Activated naive CD8-positive, alpha-beta T cell treated with anti-CD3 and anti-CD28 coated beads for 36 hours (primary cell): ENCODE results near the gene C12orf54. TPM values are rescaled to one million over a fixed set of nuclear protein-coding genes. Genes with fewer than 3 reads are reported as not detected.
A peak's percentile ranks its signal among the peaks of the same experiment; 100 is the strongest.
"Not testable (repeated sequence)": the region's sequence is repeated elsewhere in the genome, so short reads cannot be mapped to it uniquely, and the experiment has no call there.

ENCODE experiments used
- DNase-seq: peaks from one replicate; pipeline ENCODE4 v3.0.0; 2021
- H3K27ac Mint-ChIP-seq: one replicate; pipeline ENCODE4 v1.8.0; 2022; ENCODE audit warnings: mild to moderate bottlenecking, moderate library complexity, mixed read lengths
- H3K27me3 Mint-ChIP-seq: one replicate; pipeline ENCODE4 v1.8.0; 2022; ENCODE audit warnings: mild to moderate bottlenecking, mixed read lengths
- H3K36me3 Mint-ChIP-seq: one replicate; pipeline ENCODE4 v1.8.0; 2021; ENCODE audit warnings: mild to moderate bottlenecking, mixed read lengths
- H3K4me1 Mint-ChIP-seq: one replicate; pipeline ENCODE4 v1.8.0; 2021; ENCODE audit warnings: mixed read lengths
- H3K4me3 Mint-ChIP-seq: one replicate; pipeline ENCODE4 v1.8.0; 2022; ENCODE audit warnings: mild to moderate bottlenecking, moderate library complexity, mixed read lengths
- H3K9me3 Mint-ChIP-seq: one replicate; pipeline ENCODE4 v1.8.0; 2022; ENCODE audit warnings: mixed read lengths
- total RNA-seq, 2 experiments: library from RNA; stranded (reverse); gene quantifications; one replicate each; pipeline ENCODE4 v1.2.3, GENCODE V29; 2021

The C12orf54 gene
- not detected for total RNA-seq

- no peaks in the 10 kb centered on the region for H3K36me3 Mint-ChIP-seq
- no peak within 1 kb of the TSS for H3K4me3 Mint-ChIP-seq
- no peak within 1 kb of the TSS for H3K27ac Mint-ChIP-seq
- DNase-seq, result no peak
- H3K4me1 Mint-ChIP-seq, result peaks cover 2% of the 10 kb centered on the region
- H3K27me3 Mint-ChIP-seq, result no peaks in the 10 kb centered on the region
- peaks cover 6% of the 10 kb centered on the region for H3K9me3 Mint-ChIP-seq
These were observed at the start of gene C12orf54 for GRCh38 chr12:48482198-48482597. TSS of gene C12orf54 (plus strand) at chr12:48482498. CDS start at chr12:48483297, 799 bp downstream.

GRCh38 chr12:48434016-48434415 is 48.3 kb upstream of the C12orf54 start:
- H3K9me3 Mint-ChIP-seq, DNase-seq, H3K4me1 Mint-ChIP-seq, H3K27ac Mint-ChIP-seq, H3K4me3 Mint-ChIP-seq, H3K36me3 Mint-ChIP-seq: not testable (repeated sequence)
- peaks cover 15% of the 10 kb centered on the region for H3K27me3 Mint-ChIP-seq

- H3K27ac Mint-ChIP-seq, result no peak overlapping the region
- H3K9me3 Mint-ChIP-seq, result no peaks in the 10 kb centered on the region
- H3K27me3 Mint-ChIP-seq, result no peaks in the 10 kb centered on the region
- DNase-seq, result no peak
- peaks cover 8% of the 10 kb centered on the region for H3K4me1 Mint-ChIP-seq
- H3K4me3 Mint-ChIP-seq, result no peak overlapping the region
- H3K36me3 Mint-ChIP-seq, result no peaks in the 10 kb centered on the region
These were observed 41.2 kb upstream of the C12orf54 start for GRCh38 chr12:48441069-48441468.

GRCh38 chr12:48442179-48442847 is 40.0 kb upstream of the C12orf54 start:
- DNase-seq, result no peak
- Mint-ChIP-seq H3K27ac (no peak overlapping the region), H3K36me3 (no peaks in the 10 kb centered on the region), H3K4me3 (no peak overlapping the region), H3K4me1 (peaks cover 17% of the 10 kb centered on the region), H3K27me3 (no peaks in the 10 kb centered on the region), H3K9me3 (no peaks in the 10 kb centered on the region)

- Mint-ChIP-seq H3K36me3 (peaks cover 6% of the 10 kb centered on the region), H3K27me3 (no peaks in the 10 kb centered on the region), H3K4me3 (no peak overlapping the region), H3K27ac (no peak overlapping the region), H3K4me1 (peaks cover 17% of the 10 kb centered on the region), H3K9me3 (peaks cover 9% of the 10 kb centered on the region)
- no peak for DNase-seq
These were observed 36.8 kb upstream of the C12orf54 start for GRCh38 chr12:48445538-48445937.

- H3K36me3 Mint-ChIP-seq, result peaks cover 6% of the 10 kb centered on the region
- H3K4me1 Mint-ChIP-seq, result peaks cover 17% of the 10 kb centered on the region
- no peak for DNase-seq
These were observed 36.0 kb upstream of the C12orf54 start for GRCh38 chr12:48446161-48446776.

GRCh38 chr12:48447755-48448154 is 34.5 kb upstream of the C12orf54 start:
- Mint-ChIP-seq H3K36me3 (peaks cover 6% of the 10 kb centered on the region), H3K27me3 (no peaks in the 10 kb centered on the region), H3K9me3 (peaks cover 9% of the 10 kb centered on the region), H3K4me1 (peaks cover 17% of the 10 kb centered on the region), H3K27ac (no peak overlapping the region), H3K4me3 (no peak overlapping the region)
- no peak for DNase-seq

More at GRCh38 chr12:48446161-48446776, 36.0 kb upstream of the C12orf54 start:
- Mint-ChIP-seq H3K9me3 (peaks cover 9% of the 10 kb centered on the region), H3K4me3 (no peak overlapping the region), H3K27me3 (no peaks in the 10 kb centered on the region), H3K27ac (peak overlapping the region; percentile 56)

GRCh38 chr12:48451372-48451771 is 30.9 kb upstream of the C12orf54 start:
- H3K27me3 Mint-ChIP-seq, result no peaks in the 10 kb centered on the region
- DNase-seq, result no peak
- H3K36me3 Mint-ChIP-seq, result peaks cover 6% of the 10 kb centered on the region
- H3K4me3 Mint-ChIP-seq, result no peak overlapping the region
- H3K4me1 Mint-ChIP-seq, result peaks cover 6% of the 10 kb centered on the region
- H3K9me3 Mint-ChIP-seq, result peaks cover 9% of the 10 kb centered on the region
- no peak overlapping the region for H3K27ac Mint-ChIP-seq

GRCh38 chr12:48452961-48453360 is 29.3 kb upstream of the C12orf54 start:
- H3K27me3 Mint-ChIP-seq, H3K36me3 Mint-ChIP-seq, H3K9me3 Mint-ChIP-seq, H3K27ac Mint-ChIP-seq, DNase-seq, H3K4me1 Mint-ChIP-seq, H3K4me3 Mint-ChIP-seq: not testable (repeated sequence)

GRCh38 chr12:48454667-48455066 is 27.6 kb upstream of the C12orf54 start:
- no peak overlapping the region for H3K27ac Mint-ChIP-seq
- DNase-seq, result no peak
- H3K4me3 Mint-ChIP-seq, result no peak overlapping the region
- peaks cover 6% of the 10 kb centered on the region for H3K36me3 Mint-ChIP-seq
- no peaks in the 10 kb centered on the region for H3K27me3 Mint-ChIP-seq
- no peaks in the 10 kb centered on the region for H3K4me1 Mint-ChIP-seq
- H3K9me3 Mint-ChIP-seq, result peaks cover 6% of the 10 kb centered on the region

GRCh38 chr12:48455116-48455515 is 27.2 kb upstream of the C12orf54 start:
- H3K9me3 Mint-ChIP-seq, result peaks cover 3% of the 10 kb centered on the region
- H3K4me3 Mint-ChIP-seq, result no peak overlapping the region
- peaks cover 2% of the 10 kb centered on the region for H3K36me3 Mint-ChIP-seq
- no peak for DNase-seq
- no peaks in the 10 kb centered on the region for H3K27me3 Mint-ChIP-seq
- no peak overlapping the region for H3K27ac Mint-ChIP-seq
- no peaks in the 10 kb centered on the region for H3K4me1 Mint-ChIP-seq

- no peak for DNase-seq
- Mint-ChIP-seq H3K27ac (no peak overlapping the region), H3K36me3 (peaks cover 1% of the 10 kb centered on the region), H3K4me1 (no peaks in the 10 kb centered on the region), H3K9me3 (peaks cover 2% of the 10 kb centered on the region), H3K27me3 (no peaks in the 10 kb centered on the region), H3K4me3 (no peak overlapping the region)
These were observed 23.0 kb upstream of the C12orf54 start for GRCh38 chr12:48459259-48459658.

GRCh38 chr12:48469027-48469426 is 13.3 kb upstream of the C12orf54 start:
- Mint-ChIP-seq H3K27me3 (peaks cover 16% of the 10 kb centered on the region), H3K9me3 (peaks cover 39% of the 10 kb centered on the region)
- not testable (repeated sequence) for H3K36me3 Mint-ChIP-seq, H3K4me1 Mint-ChIP-seq, H3K4me3 Mint-ChIP-seq, DNase-seq, H3K27ac Mint-ChIP-seq

- H3K9me3 Mint-ChIP-seq, result peaks cover 35% of the 10 kb centered on the region
These were observed 10.0 kb upstream of the C12orf54 start, which contains the start of gene ANP32D for GRCh38 chr12:48472259-48472658. TSS of gene ANP32D (plus strand) at chr12:48472559. CDS start at chr12:48472665, 106 bp downstream.

GRCh38 chr12:48473061-48473460 is 9.2 kb upstream of the C12orf54 start:
- H3K9me3 Mint-ChIP-seq, result peaks cover 32% of the 10 kb centered on the region
- H3K27me3 Mint-ChIP-seq, result peaks cover 18% of the 10 kb centered on the region
- no peaks in the 10 kb centered on the region for H3K4me1 Mint-ChIP-seq

More at GRCh38 chr12:48472259-48472658, 10.0 kb upstream of the C12orf54 start, which contains the start of gene ANP32D:
- DNase-seq, result no peak
- Mint-ChIP-seq H3K27ac (no peak within 1 kb of the TSS), H3K27me3 (peaks cover 18% of the 10 kb centered on the region), H3K4me1 (no peaks in the 10 kb centered on the region), H3K4me3 (no peak within 1 kb of the TSS), H3K36me3 (peaks cover 7% of the 10 kb centered on the region)

GRCh38 chr12:48474497-48474896 is 7.8 kb upstream of the C12orf54 start:
- not testable (repeated sequence) for H3K36me3 Mint-ChIP-seq, H3K4me1 Mint-ChIP-seq, H3K4me3 Mint-ChIP-seq, H3K27ac Mint-ChIP-seq, DNase-seq
- Mint-ChIP-seq H3K27me3 (peaks cover 18% of the 10 kb centered on the region), H3K9me3 (peaks cover 20% of the 10 kb centered on the region)

More at GRCh38 chr12:48473061-48473460, 9.2 kb upstream of the C12orf54 start:
- Mint-ChIP-seq H3K4me3 (no peak overlapping the region), H3K36me3 (peaks cover 7% of the 10 kb centered on the region), H3K27ac (no peak overlapping the region)
- no peak for DNase-seq
